Mesendoderm (in vitro differentiated cells): ENCODE measurements around the gene MLANA.

Experiments used
- DNase-seq: peaks from one replicate; pipeline ENCODE4 v3.0.0; 2013
- H2AK5ac ChIP-seq: 2 replicates; pipeline ENCODE4 v1.6.1; 2013; ENCODE audit warnings: low read length, inconsistent platforms
- H2BK120ac ChIP-seq: 2 replicates; pipeline ENCODE4 v1.6.1; 2013; ENCODE audit warnings: low read depth, mild to moderate bottlenecking, low read length, moderate library complexity, mixed read lengths
- H2BK15ac ChIP-seq: replicated peaks from 2 replicates; pipeline ENCODE4 v1.6.1; 2013; ENCODE audit warnings: low read depth, mild to moderate bottlenecking, moderate library complexity
- H2BK5ac ChIP-seq: 2 replicates; pipeline ENCODE4 v1.6.1; 2013; ENCODE audit warnings: low read length, inconsistent platforms
- H3K18ac ChIP-seq: 2 replicates; pipeline ENCODE4 v1.6.1; 2013; ENCODE audit warnings: mild to moderate bottlenecking, low read length, mixed read lengths
- H3K23ac ChIP-seq: one replicate; pipeline ENCODE4 v1.6.1; 2013; ENCODE audit warnings: low read length
- H3K27ac ChIP-seq: 2 replicates; pipeline ENCODE4 v1.5.1; 2013; ENCODE audit warnings: low read depth, mild to moderate bottlenecking, inconsistent platforms, low read length, moderate library complexity
- H3K27me3 ChIP-seq: 2 replicates; pipeline ENCODE4 v1.6.1; 2013; ENCODE audit warnings: low read length, control low read depth, mild to moderate bottlenecking, inconsistent platforms; ENCODE audit not compliant: insufficient read depth, poor library complexity
- H3K36me3 ChIP-seq: 2 replicates; pipeline ENCODE4 v1.6.1; 2013; ENCODE audit warnings: low read length, inconsistent platforms; ENCODE audit not compliant: control insufficient read depth, insufficient read depth
- H3K4ac ChIP-seq: one replicate; pipeline ENCODE4 v1.6.1; 2013; ENCODE audit warnings: low read depth, mild to moderate bottlenecking, low read length, moderate library complexity
- H3K4me1 ChIP-seq: 2 replicates; pipeline ENCODE4 v1.6.1; 2013; ENCODE audit warnings: low read depth, low read length, inconsistent platforms; ENCODE audit not compliant: control insufficient read depth
- H3K4me2 ChIP-seq: 2 replicates; pipeline ENCODE4 v1.6.1; 2013; ENCODE audit warnings: low read length
- H3K4me3 ChIP-seq: 2 replicates; pipeline ENCODE4 v1.5.1; 2013; ENCODE audit warnings: mild to moderate bottlenecking, low read length
- H3K56ac ChIP-seq: one replicate; pipeline ENCODE4 v1.6.1; 2013; ENCODE audit warnings: low read length
- H3K79me1 ChIP-seq: 2 replicates; pipeline ENCODE4 v1.6.1; 2013; ENCODE audit warnings: low read length, inconsistent platforms
- H3K79me2 ChIP-seq: 2 replicates; pipeline ENCODE4 v1.6.1; 2013; ENCODE audit warnings: mild to moderate bottlenecking, low read length; ENCODE audit not compliant: control insufficient read depth, insufficient read depth
- H3K9ac ChIP-seq: 2 replicates; pipeline ENCODE4 v1.6.1; 2013; ENCODE audit warnings: low read length, inconsistent platforms
- H4K5ac ChIP-seq: one replicate; pipeline ENCODE4 v1.6.1; 2013; ENCODE audit warnings: low read length
- H4K8ac ChIP-seq: one replicate; pipeline ENCODE4 v1.6.1; 2013; ENCODE audit warnings: low read depth, mild to moderate bottlenecking, control low read depth, low read length, moderate library complexity
- WGBS: extraction: QIAGEN DNeasy Blood & Tissue Kit; methylation state at CpG from one replicate; pipeline ENCODE4 v1.1.7; 2013; ENCODE audit warnings: low lambda C conversion rate, missing lambda C conversion rate; ENCODE audit not compliant: insufficient coverage; ENCODE audit errors: extremely low coverage; 5-methylcytosine and 5-hydroxymethylcytosine counted together

Gene MLANA

DNA sequence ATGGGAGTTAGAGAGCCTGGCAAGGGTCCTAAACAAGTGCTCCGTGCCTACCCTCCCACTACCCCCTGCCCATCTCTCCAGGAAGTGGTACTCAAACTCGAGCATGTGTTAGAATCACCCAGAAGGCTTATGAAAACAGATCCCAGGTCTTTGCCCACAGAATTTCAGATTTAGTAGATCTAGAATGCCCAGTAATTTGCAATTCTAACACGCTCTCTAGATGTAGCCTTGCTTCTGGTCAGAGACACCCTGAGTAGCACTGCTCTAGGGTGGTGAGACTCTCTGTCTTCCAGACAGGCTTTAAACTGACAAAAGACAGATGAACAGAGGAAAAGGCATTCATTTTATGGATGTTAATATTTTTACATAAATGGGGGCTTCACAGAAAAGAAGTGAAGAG lies 37.1 kb upstream of the MLANA start:
- Histone ChIP-seq H4K5ac (no peak overlapping the region), H2AK5ac (no peak overlapping the region), H3K18ac (no peak overlapping the region), H3K56ac (no peak overlapping the region), H3K4me2 (no peak overlapping the region), H3K9ac (no peak overlapping the region), H3K79me1 (no peaks in the 10 kb centered on the region), H3K27me3 (no peaks in the 10 kb centered on the region), H2BK15ac (no peak overlapping the region), H3K36me3 (no peaks in the 10 kb centered on the region), H3K27ac (no peak overlapping the region), H3K4me1 (no peaks in the 10 kb centered on the region), H3K79me2 (no peaks in the 10 kb centered on the region), H3K4ac (no peak overlapping the region), H2BK5ac (no peak overlapping the region), H2BK120ac (no peak overlapping the region), H4K8ac (no peak overlapping the region), H3K23ac (no peak overlapping the region), H3K4me3 (no peak overlapping the region)
- no peak for DNase-seq
- WGBS = no CpG with 5 or more reads among the region's 3 CpGs

DNA sequence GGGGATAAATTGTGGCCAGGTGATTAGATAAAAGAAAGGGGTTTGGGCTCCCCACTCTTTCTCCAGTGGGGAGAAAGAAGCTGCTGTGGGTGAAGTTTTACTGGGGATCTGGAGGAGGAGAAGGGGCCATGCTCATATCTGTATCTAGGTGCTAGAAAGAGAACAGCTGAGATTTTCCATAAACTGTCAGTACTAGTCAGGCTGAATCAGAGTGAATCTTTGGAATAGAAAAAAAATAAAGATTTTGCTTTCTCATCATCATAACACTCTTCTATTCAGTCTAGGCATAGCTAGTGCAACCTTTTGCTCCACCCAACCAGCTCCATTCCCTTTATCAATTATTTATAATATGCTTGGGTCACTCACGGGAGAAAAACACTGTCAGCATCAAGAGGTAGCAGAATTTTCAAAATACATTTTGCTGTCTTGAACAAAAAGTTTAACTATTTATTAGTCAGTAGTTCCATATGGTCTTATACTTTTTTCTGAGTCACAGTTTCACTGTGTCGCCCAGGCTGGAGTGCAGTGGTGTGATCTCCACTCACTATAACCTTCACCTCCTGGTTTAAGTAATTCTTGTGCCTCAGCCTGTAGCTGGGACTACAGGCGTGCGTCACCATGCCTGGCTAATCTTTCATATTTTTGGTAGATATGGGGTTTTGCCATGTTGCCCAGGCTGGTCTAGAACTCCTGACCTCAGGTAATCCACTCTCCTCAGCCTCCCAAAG lies 36.5 kb upstream of the MLANA start:
- no peaks in the 10 kb centered on the region for H3K27me3 ChIP-seq
- no peaks in the 10 kb centered on the region for H3K79me1 ChIP-seq
- no peaks in the 10 kb centered on the region for H3K79me2 ChIP-seq
- no peak overlapping the region for H2AK5ac ChIP-seq
- H3K56ac ChIP-seq = no peak overlapping the region
- no peak overlapping the region for H3K18ac ChIP-seq
- no peak overlapping the region for H3K4me2 ChIP-seq
- H4K8ac ChIP-seq = no peak overlapping the region
- no peak overlapping the region for H3K4ac ChIP-seq
- no CpG with 5 or more reads among the region's 4 CpGs for WGBS
- H3K27ac ChIP-seq = no peak overlapping the region
- H2BK120ac ChIP-seq = no peak overlapping the region
- no peak overlapping the region for H3K23ac ChIP-seq
- H3K4me1 ChIP-seq = no peaks in the 10 kb centered on the region
- H3K9ac ChIP-seq = no peak overlapping the region
- no peak overlapping the region for H4K5ac ChIP-seq
- H2BK15ac ChIP-seq = no peak overlapping the region
- no peaks in the 10 kb centered on the region for H3K36me3 ChIP-seq
- H3K4me3 ChIP-seq = no peak overlapping the region
- no peak overlapping the region for H2BK5ac ChIP-seq
- DNase-seq = no peak

DNA sequence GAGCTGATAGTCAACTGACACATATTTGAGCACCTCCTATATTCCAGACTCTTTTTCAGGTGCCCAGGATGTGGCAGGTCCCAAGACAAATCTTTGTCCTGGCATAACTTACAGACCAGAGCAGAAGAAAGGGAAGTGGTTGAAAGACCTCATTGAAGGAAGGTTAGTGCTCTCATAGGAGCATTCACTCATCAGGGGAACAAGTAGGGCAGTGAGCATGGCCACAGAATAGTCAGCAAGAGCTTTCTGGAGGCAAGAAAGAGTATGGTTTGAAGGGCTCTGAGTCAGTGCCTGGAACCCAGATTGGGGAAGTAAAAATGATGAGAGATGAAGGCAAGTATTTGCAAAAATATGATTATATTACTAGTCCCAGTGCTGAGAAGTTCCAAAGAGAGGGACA lies 32.8 kb upstream of the MLANA start:
- no peak overlapping the region for H4K8ac ChIP-seq
- H2BK15ac ChIP-seq = no peak overlapping the region
- no peak overlapping the region for H2BK120ac ChIP-seq
- no peak overlapping the region for H3K4me3 ChIP-seq
- H3K9ac ChIP-seq = no peak overlapping the region
- H3K4me1 ChIP-seq = no peaks in the 10 kb centered on the region
- no peaks in the 10 kb centered on the region for H3K36me3 ChIP-seq
- H3K4me2 ChIP-seq = no peak overlapping the region
- H3K56ac ChIP-seq = no peak overlapping the region
- H3K4ac ChIP-seq = no peak overlapping the region
- H4K5ac ChIP-seq = no peak overlapping the region
- H3K79me2 ChIP-seq = no peaks in the 10 kb centered on the region
- no peaks in the 10 kb centered on the region for H3K79me1 ChIP-seq
- no peaks in the 10 kb centered on the region for H3K27me3 ChIP-seq
- H2AK5ac ChIP-seq = no peak overlapping the region
- H3K27ac ChIP-seq = no peak overlapping the region
- no peak overlapping the region for H3K18ac ChIP-seq
- H3K23ac ChIP-seq = no peak overlapping the region
- no peak for DNase-seq
- H2BK5ac ChIP-seq = no peak overlapping the region

DNA sequence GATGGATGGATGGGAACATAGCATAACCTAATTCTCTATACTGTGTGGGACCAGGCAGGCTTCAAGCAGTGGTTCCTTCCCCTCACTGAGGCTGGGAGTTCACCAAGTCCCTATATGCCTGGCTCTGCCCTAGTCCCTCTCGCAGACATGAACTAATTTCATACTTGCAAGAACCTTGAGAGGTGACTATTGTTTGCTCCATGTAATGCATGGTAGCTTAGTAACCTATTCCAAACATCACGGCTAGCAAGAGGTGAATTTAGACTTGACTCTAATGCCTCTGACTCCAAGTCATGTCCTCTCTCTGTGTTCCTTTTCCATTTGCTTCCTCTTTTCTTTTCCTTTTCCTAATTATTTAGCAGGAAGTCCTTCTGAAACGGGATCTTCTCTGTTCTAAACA lies 31.9 kb upstream of the MLANA start:
- Histone ChIP-seq H2BK15ac (no peak overlapping the region), H3K4me2 (no peak overlapping the region), H2BK120ac (no peak overlapping the region), H2AK5ac (no peak overlapping the region), H3K79me1 (no peaks in the 10 kb centered on the region), H3K36me3 (no peaks in the 10 kb centered on the region), H3K23ac (no peak overlapping the region), H4K5ac (no peak overlapping the region), H2BK5ac (no peak overlapping the region), H3K9ac (no peak overlapping the region), H3K4ac (no peak overlapping the region), H3K56ac (no peak overlapping the region), H3K4me3 (no peak overlapping the region), H3K4me1 (no peaks in the 10 kb centered on the region), H3K79me2 (no peaks in the 10 kb centered on the region), H3K27me3 (no peaks in the 10 kb centered on the region), H4K8ac (no peak overlapping the region), H3K27ac (no peak overlapping the region), H3K18ac (no peak overlapping the region)
- no CpG with 5 or more reads among the region's 3 CpGs for WGBS
- DNase-seq = no peak

DNA sequence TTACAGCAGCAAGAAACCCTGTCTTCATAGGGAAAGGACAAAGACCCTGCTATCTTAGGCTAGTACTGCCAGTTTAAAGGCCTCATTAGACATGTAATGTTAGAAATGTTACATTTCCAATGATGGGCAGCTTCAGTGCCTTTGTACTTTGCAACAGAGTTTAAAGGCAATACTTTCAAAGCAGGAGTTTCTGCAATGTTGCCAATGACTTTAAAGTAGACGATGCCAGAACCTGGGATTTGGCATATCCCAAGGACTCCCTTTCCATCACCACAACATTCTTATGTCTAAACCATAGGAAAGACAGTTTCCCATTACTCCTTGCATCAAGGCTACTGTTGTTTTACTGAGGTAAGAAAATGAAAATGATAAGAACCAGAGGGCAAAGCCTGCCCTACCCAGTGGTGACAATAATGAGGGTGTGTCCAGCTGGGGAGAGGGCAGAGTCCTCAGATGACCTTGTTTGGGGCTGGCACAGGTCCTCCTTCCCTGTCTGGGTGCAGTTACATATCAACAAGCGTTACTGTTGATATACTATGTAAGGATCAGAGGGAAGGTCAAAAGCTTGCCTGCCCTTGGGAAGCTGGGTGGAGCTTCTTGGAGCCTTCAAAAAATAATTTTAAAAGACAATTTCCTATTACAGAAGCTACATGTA lies 27.5 kb upstream of the MLANA start:
- no peak overlapping the region for H2BK15ac ChIP-seq
- no peaks in the 10 kb centered on the region for H3K79me1 ChIP-seq
- no peak for DNase-seq
- H3K18ac ChIP-seq = no peak overlapping the region
- H4K5ac ChIP-seq = no peak overlapping the region
- no peak overlapping the region for H3K23ac ChIP-seq
- H3K27me3 ChIP-seq = no peaks in the 10 kb centered on the region
- no peak overlapping the region for H3K4ac ChIP-seq
- no CpG with 5 or more reads among the region's 2 CpGs for WGBS
- H3K4me1 ChIP-seq = no peaks in the 10 kb centered on the region
- H2AK5ac ChIP-seq = no peak overlapping the region
- H3K4me2 ChIP-seq = no peak overlapping the region
- no peak overlapping the region for H3K56ac ChIP-seq
- H2BK5ac ChIP-seq = no peak overlapping the region
- no peak overlapping the region for H3K9ac ChIP-seq
- H3K4me3 ChIP-seq = no peak overlapping the region
- H2BK120ac ChIP-seq = no peak overlapping the region
- no peak overlapping the region for H4K8ac ChIP-seq
- no peaks in the 10 kb centered on the region for H3K79me2 ChIP-seq
- no peak overlapping the region for H3K27ac ChIP-seq
- no peaks in the 10 kb centered on the region for H3K36me3 ChIP-seq

DNA sequence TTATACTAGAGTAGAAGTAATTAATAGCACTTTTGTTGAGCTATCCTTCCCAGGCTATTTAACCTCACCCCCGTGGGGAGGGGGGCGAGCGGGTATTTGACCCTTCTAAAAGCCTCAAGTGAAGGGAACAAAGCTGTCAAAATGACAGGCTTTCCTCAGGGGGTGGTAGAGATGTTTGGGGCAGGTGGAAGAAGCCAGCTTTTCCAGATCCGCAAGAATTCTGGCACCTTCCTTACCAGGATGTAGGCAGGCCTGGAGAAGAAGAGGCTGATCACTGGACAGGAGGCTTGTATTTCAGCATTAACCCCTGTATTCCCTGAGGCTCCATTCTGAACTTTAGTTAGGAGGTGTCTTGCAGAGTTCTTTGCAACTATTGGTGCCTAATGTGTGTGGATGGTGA lies 26.2 kb upstream of the MLANA start:
- DNase-seq = no peak
- no peak overlapping the region for H4K5ac ChIP-seq
- no peak overlapping the region for H2AK5ac ChIP-seq
- H3K4me2 ChIP-seq = no peak overlapping the region
- no peaks in the 10 kb centered on the region for H3K36me3 ChIP-seq
- no peak overlapping the region for H3K23ac ChIP-seq
- H2BK5ac ChIP-seq = no peak overlapping the region
- no peak overlapping the region for H2BK15ac ChIP-seq
- H3K4me3 ChIP-seq = no peak overlapping the region
- no peaks in the 10 kb centered on the region for H3K79me1 ChIP-seq
- H4K8ac ChIP-seq = no peak overlapping the region
- H3K4me1 ChIP-seq = no peaks in the 10 kb centered on the region
- no peaks in the 10 kb centered on the region for H3K27me3 ChIP-seq
- H3K79me2 ChIP-seq = no peaks in the 10 kb centered on the region
- no CpG with 5 or more reads among the region's 4 CpGs for WGBS
- H3K18ac ChIP-seq = no peak overlapping the region
- no peak overlapping the region for H3K4ac ChIP-seq
- no peak overlapping the region for H3K9ac ChIP-seq
- H2BK120ac ChIP-seq = no peak overlapping the region
- H3K56ac ChIP-seq = no peak overlapping the region
- no peak overlapping the region for H3K27ac ChIP-seq
